ENCODE measurements around the gene OR4D2.

The OR4D2 gene

DNA sequence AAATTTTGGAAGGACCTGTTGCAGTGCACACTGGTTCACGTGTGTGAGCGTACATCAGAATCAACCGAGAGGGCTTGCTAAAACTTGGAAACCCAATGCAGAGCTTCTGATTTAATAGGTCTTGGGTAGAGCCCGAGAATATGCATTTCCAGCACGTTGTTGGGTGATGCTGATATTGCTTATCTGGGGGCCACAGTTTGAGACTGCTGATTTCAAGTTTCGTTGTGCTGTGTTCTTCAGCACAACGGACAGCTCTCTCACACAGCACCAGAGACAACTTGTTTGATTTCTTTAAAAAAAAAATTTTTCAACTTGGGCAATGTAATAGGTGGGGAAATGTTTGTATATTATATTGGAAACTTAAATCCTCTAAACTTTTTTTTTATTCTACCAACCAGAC is 9.4 kb downstream of the OR4D2 start:
- DNase-seq = no peak

DNA sequence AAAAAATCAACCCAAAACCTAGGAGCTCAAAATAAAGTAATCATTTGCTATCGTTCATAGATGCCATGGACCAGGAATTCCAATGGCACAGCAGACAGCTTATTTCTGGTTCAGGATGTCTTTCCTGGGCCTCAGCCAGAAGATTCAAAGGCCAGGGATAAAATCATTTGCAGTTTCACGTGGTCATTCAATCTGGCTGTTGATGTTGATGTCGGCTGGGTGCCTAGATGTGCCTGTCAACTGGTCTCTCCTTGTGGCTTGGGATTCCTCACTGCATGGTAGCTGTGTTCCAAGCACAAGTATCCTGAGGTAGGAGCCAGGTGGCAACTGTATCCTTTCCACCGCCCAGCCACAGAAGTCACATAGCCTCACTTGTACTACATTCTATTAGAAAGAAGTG is 15.0 kb downstream of the OR4D2 start:
- no peak for DNase-seq

DNA sequence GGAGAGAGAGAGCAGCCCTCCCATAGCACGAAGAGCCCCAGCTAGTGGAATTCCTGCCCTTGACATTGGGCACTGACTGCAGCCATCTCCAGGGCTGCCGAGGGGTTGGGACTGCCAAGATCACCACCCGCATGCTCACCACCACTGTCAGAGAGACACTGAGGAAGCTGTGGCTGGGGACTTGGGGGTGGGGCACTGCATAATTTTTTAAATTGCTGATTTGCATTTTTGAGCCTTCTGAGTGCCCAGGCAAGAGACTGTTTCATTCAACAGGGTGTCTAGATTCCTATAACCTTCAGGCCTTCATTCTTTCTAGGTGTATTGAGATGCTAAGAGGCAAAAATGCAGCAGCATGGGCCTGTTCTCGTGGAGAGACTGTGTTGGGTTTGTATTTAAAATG is 16.7 kb downstream of the OR4D2 start:
- no peak for DNase-seq

DNA sequence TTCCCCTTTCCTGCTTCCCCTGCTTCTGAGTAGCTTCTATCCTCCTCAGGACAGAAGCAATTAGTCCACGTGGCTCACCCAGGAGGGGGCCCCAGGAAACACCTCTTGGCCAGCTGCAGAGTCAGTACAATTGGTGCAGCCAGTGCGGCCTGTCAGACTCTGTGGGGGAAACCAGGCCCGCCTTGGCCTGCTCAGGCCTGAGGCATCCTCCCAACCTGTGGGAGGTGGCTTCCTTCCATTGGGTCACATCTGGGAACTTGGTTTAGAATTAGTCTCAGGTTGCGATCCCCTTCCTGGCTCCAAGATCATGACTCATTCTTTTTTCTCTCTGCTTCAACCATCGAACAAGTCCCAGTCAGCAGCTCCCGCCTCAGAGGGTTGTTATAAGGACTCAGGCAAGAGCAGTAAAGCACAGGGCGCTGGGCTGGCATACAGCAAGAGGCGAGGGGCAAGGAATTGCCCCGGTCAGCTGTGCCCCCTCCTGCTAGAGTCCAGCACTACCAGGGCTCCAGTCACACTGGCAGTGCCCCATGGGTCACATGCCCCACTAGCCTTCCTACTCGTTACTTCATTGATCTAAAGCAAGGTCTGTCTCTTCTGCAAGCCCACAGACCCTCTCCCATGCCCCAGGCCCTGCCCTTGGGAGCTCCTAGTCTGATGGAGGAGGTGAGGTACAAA is 17.7 kb downstream of the OR4D2 start:
- no peak for DNase-seq

DNA sequence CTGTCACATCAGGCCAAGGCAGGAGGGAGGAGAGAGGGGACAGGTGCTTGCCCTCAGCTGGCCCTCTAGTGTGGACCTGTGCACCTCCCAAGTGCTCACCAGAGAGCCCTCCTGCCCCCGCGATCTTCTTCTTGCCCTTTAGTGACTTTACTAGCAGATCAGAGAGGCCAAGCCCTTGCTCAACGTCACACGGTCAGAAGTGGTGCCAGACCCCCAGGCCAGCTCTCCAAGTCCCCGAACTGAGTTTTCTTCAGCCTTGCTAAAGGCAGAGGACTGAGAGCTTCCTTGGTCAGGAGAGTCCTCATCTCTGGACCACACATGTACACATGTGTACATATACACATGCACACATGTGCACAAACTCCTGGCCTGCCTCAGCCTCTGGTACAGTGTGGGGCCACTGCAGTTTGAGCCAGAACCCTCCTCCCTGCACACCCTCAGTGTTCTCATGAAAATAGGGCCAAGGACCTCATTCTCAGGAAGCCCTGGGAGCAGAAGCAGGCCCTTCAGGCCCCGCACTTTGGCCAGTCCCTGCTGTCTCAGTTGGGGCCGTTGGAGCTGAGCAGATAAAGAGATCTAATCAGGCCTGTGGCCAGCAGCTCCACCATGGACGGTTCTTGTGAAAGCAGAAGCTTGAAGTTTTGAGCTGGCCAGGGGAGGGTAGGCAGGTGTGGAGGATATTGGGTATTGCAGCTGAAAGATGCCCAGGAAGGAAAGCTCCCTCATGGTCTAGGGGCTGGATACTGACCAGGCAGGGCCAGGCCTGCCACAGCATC is 18.4 kb downstream of the OR4D2 start:
- DNase-seq = no peak

DNA sequence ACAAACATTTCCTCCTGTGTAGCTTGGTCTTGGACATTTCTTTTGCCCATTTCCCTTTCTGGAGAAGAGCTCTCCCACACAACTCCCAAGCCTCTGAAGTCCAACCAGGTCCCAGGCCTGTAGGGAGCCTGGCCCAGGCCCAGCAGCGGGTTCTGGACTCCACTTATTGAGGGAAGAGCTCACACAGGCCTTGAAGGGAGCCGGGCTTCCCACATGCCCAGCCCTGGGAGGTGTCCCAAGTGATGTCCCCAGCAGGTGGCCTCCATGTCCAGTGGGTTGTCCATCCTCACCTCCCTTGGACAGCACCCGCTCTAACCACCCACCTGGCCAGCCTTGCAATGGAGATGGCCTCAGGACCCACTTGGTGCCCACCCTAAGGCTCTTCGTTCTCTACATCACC is 19.8 kb downstream of the OR4D2 start:
- DNase-seq = no peak

DNA sequence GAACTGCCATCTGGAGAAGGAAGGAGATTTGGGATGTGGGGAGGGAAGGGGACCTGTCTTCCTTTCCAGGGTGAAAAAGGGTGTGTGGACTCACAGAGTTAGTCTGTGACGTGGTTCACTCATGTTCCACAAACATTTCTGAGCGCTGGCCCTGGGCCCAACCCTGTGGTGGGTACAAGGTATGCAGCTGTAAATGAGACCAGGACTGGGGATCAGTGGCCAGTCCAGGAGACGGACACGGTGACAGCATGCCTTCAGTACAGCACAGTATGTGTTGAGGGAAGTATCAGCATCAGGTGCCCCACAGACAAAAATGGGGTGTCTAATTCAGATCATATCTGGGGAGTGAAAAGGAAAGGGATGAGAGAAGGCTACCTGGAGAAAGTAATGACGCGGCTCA is 20.3 kb downstream of the OR4D2 start:
- DNase-seq = no peak

DNA sequence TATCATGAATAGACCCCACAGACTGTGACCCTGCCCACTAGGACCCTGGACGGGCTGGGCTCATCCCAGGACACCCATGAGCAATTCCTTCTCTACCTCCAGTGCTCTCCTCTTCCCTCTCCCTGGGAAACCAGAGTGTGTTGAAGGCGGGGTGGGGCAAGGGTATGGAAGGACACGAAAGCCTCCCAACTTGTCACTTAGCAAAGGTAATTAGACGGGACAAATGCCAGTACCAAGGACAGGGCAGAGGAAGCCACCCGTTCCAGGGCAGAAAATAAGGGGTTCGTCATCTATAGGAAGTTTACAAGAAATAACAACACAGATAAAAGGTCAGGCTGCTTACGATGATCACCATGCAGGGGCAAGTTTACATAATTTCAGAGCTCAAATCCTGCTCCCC is 20.9 kb downstream of the OR4D2 start:
- DNase-seq = no peak

DNA sequence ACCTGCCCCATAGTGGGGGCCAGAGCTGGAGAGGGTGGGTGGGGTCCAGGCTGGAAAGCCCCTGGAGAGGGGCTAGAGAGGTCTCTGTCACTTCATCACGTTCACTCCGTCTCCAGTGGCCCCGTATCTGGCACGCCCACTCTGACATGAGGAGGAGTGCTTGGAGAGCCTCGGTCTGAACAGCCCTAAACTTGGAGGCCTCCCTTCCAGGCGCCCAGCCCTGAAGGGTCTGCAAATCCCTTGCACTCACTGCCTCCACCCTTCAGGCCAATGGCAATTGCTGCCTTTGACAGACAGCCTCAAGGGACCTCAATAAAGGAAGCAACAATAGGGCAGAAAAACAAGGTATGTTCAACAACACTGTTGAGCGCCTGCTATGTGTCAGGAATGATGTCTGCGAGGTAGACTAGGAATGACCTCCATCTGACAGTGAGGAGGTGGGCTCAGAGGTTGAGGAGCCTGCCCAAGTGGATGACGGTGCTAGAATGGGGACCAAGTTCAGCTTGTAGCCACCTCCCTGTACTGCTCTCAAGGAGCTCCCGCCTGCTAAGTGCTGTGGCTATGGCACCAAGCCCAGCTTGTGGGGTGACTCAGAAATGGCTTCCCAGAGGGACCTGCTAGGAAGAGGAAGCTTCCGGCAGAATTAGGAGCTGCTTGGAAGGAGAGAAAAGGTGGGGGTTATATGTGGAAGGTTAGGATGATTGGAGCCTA is 22.8 kb downstream of the OR4D2 start:
- DNase-seq = no peak

DNA sequence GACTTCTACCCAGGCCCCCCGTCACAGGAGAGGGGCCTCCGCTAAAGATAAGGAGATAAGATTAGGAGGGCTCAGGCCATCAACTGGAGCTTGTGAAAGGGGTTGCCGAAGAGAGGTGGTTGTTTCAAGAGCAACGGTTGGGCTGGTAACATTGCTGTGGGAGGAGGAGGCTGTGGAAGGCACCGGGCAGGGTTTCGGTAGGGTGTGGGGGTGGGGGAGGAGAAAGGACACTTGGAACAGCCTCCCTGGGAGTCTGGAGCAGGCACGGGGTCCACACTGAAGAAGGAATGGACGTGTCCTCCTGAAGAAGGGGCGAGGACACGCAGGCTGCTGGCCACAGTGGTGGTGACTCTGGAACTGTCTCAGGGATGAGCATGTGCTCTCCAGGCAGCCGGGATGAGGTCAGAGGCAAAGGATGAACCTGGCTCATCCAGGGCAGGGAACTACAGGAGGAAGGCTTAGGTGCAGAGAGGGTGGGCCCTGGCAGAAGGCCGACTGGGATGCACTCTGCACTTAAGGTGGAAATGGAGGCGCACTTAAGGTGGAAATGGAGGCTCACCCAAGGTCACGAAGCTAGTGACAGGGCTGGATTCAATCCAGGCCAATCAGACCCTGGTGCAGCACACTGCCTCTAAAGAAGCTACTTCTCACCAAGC is 24.6 kb downstream of the OR4D2 start:
- DNase-seq = no peak

DNA sequence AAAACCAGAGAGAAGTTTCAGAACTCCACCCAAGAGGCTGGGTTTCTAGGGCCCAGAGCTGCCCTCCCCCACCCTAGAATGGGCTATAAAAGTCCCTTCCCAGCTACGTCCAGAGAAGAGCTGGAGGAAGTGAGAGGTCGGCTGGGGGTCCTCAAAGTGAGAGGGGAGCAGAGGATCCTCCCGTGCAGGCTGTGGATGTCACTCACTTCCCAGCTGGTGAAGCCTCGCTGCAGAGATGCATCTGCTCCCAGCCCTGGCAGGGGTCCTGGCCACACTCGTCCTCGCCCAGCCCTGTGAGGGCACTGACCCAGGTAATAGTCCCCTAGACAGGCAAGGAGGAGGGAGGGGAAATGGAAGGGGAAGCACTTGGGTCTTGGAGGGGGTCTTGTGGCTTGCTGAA is 25.8 kb downstream of the OR4D2 start, which contains the start of gene EPX:
EPX (plus strand) TSS at position 115 of the 400 bp plus-strand sequence; CDS start at position 236, 121 bp downstream.
- no peak for DNase-seq

DNA sequence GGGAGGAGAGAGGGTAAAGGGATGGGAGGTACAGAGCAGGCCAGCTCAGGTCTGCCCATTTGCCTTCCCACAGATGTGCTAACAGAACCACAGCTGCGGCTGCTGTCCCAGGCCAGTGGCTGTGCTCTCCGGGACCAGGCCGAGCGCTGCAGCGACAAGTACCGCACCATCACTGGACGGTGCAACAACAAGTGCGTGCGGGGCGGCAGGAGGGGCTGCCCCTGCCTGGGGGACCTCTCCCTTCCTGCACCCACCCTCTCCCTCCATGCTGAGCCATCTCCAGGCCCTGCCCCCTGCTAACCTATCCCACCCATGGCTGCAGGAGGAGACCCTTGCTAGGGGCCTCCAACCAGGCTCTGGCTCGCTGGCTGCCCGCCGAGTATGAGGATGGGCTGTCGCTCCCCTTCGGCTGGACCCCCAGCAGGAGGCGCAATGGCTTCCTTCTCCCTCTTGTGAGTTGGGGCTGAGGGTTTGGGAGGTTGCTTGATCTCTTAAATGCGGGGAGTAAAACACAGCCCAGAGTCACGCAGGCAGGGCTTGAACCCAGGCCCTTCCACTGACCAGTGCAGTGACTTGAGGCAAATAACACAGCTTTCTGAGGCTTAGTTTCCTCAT is 27.0 kb downstream of the OR4D2 start:
- DNase-seq = no peak

DNA sequence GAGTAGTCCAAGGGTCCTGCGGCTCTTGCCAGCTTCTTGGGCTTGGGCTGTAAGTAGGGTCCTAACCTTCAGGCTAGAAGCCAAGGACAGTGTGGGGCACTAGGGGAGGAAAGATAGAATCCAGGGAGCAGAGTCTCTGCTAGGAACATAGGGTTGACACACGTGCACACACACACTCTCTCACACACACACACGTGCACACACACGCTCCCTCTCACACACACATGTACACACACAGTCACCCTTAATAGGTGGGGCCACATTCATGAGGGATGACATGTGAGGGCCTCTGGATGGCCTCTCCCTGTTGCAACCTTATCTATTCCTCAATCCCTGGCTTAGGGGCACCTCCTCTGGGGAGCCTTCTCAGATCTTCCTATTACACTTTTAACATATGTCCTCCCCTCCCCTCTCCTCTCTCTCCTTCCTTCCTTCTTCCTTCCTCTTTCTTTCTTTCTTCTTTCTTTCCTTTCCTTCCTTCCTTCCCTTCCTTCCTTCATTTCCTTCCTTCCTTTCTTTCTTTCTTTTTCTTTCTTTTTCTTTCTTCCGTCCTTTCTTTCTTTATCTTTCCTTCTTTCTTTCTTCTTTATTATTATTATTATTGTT is 28.8 kb downstream of the OR4D2 start:
- DNase-seq = no peak

DNA sequence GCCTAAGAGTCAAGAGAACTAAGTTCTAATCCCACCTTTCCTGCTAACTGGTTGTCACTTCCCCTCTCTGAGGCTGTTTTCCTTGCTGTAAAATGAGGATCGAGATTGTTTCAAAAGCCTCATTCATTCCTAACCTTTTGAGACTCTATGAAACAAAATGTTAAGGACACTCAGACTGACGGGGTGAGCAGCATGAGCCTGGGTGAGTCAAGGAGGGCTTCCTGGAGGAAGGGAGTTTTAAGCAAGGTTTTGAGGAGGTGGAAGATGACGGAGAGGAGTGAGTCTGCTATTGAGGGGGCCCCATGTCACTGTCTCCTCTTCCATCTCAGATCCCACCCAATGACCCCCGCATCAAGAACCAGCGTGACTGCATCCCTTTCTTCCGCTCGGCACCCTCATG is 29.8 kb downstream of the OR4D2 start:
- DNase-seq = no peak

DNA sequence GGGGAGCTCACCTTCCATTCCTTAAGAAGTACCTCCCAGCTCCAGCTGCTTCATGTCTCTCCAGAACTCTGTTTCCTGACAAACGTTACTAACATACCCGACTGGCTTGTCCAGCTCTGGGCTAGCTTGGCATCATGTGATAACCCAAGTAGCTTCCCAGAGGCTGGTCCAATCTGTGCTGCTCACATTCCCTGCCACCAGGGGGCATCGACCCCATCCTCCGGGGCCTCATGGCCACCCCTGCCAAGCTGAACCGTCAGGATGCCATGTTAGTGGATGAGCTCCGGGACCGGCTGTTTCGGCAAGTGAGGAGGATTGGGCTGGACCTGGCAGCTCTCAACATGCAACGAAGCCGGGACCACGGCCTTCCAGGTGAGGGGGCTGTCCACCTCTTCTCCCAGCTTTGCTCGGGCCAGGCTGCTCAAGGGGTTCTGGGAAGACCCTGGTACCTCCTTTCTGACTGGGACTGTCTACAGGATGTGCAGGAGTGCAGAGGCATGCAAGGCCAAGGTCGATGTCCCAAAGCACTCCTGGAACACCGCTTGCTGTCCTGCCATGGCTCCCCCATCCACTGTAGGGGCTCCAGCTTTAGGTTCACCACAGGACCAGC is 33.3 kb downstream of the OR4D2 start:
- no peak for DNase-seq

DNA sequence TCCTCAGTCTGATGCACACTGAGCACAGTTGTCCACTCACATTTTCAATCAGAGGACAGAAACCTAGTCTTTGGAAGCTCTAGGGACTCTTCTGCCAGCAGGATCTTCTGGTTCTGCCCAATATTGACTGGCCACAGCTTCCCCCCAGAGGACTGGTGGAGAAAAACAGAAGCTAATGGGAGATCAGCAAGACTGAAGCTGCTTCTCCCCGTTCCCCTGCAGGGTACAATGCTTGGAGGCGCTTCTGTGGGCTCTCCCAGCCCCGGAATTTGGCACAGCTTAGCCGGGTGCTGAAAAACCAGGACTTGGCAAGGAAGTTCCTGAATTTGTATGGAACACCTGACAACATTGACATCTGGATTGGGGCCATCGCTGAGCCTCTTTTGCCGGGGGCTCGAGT is 36.1 kb downstream of the OR4D2 start:
- no peak for DNase-seq

DNA sequence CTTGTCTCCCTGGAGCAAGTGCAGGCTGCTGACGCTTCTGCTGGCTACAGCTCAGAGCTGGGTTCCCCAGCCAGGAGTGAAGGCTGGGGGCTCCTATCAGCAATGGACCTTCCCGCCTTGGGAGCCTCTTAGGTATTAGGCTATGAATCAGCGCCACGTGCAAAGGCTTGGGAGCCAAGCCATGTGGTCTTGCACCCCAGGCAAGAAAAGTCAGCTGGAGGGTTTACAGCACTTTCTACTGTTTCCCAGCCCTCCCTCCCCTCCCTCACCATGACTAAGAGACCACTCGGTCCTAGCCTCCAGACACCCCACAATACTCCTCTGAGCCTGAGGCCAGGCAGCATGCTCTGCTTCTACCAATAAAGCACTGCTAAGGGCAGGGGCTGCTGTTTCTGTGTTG is 38.0 kb downstream of the OR4D2 start:
- no peak for DNase-seq

DNA sequence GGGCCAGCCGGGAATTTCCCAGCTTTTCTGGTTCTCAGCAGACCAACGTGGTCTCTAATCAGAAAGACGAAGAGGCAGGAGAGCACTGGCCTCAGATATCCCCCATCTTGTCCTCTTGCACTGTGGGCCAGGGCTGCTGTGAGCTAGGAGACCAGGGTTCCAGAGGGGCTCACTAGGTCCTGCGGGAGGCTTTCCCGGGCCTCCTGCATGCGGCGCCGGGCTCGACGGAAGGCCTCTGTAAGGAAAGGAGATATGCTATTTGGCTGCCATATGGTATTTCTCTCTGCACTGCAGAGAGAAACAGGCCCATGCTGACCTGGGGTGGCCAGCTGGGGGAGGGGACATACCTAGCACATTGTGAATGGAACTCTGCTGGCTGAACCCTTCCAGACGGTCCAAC is 39.2 kb downstream of the OR4D2 start:
- DNase-seq = no peak

DNA sequence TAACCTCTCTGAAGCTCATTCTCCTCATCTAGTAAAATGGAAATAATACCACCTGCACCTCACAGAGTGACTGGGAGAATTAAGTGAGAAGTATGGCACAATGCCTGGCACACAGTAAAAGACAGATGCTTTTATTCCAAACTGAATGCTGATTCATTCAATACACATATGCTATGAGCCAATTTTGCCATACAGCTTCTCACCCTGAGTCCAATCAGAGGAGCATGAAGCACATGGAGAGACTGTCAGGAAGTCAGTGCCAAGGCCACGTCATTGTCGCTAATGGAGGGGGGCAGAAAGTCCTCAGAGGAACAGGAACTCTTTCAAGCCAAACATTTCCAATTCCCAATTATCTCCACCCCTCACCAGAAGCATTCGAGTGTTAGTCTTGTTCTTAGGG is 40.7 kb downstream of the OR4D2 start:
- no peak for DNase-seq

DNA sequence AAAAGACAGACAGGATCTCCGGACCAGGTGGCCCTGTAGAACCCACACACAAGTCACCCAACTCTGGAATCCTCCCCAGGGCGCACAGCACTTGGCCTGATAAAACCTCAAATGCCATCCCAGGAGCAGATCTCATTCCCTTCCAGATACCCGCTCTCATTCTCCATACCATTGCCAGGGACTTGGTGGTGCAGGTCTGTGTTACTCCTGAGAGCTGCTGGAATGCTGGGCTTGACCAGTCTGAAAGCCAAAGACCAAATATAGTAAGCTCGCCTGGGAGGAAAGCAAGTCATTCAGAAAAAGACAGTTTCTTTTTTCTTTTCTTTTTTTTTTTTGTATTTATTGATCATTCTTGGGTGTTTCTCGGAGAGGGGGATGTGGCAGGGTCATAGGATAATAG is 41.6 kb downstream of the OR4D2 start:
- DNase-seq = no peak

DNA sequence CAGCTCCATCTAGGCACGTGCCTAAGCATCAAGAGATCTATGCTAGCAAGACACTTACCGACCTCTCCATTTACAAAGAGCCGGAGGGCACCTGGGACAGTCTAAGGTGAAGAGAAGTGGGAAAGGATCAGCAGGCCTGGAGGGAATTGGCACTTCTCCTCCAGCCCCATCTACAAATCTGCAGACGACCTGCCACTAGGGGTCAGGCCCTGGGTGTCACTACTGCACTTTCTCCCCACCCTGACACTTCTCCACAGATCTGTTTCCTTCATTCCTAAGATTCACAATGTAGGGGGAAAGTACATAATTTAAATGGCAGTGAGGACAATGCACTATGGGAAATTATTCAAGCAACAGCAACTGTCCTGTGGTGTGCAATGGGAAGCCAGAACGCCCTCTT is 44.1 kb downstream of the OR4D2 start:
- no peak for DNase-seq

DNA sequence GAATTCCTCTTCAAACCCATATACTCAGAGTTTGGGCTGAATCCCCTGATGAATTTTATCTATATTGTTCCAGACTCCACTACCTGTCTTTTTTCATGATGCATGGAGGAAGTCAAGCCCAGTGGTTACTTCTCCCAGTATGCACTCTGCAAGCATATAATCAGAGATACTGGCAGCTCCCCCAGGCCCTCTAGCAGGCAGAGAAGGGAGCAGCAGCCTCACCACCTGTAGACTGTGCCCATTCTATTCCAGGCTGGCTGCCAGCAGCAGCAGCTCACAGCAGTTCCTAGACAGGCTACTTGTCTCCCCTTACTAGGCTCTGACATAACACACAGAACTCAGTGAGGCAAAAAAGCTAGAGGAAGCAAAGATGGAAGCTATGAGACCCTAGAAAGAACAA is 48.9 kb downstream of the OR4D2 start:
- DNase-seq = no peak

Measured in amniotic stem cell (primary cell).